HG03571 (cell line): ENCODE data around the gene ORAI2.
"Not testable (repeated sequence)": the region's sequence is repeated elsewhere in the genome, so short reads cannot be mapped to it uniquely, and the experiment has no call there.

Experiments
- ATAC-seq: cut with Tn5 transposase; IDR thresholded peaks from one replicate; pipeline ENCODE4 v1.9.1; 2021; ENCODE audit not compliant: unreplicated experiment

Gene ORAI2

GRCh38 chr7:102494473-102495149 is 61.2 kb downstream of the ORAI2 start:
- peak; percentile 62 for ATAC-seq

DNA sequence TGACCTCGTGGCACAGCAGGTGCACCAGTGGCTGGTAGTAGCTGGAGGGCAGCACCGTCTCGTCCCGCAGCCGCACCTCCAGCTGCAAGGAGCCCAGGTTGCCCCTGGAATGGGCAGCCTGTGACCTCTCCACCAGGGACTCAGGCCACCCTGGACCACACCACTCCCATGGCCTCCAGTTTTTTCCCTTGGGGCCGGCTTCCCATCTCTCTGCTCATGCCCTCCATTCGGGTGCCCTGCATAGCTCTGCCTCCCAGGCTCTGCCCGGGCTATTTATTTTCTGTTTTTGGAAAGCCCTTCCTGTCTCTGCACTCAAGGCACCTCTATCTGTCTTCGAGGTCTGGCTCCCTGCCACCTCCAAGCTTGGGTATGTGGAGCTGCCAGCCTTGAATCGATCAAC is 63.5 kb downstream of the ORAI2 start:
- ATAC-seq, result not testable (repeated sequence)

- not testable (repeated sequence) for ATAC-seq
Measured at GRCh38 chr7:102497308-102497707, 63.9 kb downstream of the ORAI2 start.

GRCh38 chr7:102498321-102498720 is 64.9 kb downstream of the ORAI2 start:
- not testable (repeated sequence) for ATAC-seq

GRCh38 chr7:102503141-102503540 is 69.8 kb downstream of the ORAI2 start:
- not testable (repeated sequence) for ATAC-seq

DNA sequence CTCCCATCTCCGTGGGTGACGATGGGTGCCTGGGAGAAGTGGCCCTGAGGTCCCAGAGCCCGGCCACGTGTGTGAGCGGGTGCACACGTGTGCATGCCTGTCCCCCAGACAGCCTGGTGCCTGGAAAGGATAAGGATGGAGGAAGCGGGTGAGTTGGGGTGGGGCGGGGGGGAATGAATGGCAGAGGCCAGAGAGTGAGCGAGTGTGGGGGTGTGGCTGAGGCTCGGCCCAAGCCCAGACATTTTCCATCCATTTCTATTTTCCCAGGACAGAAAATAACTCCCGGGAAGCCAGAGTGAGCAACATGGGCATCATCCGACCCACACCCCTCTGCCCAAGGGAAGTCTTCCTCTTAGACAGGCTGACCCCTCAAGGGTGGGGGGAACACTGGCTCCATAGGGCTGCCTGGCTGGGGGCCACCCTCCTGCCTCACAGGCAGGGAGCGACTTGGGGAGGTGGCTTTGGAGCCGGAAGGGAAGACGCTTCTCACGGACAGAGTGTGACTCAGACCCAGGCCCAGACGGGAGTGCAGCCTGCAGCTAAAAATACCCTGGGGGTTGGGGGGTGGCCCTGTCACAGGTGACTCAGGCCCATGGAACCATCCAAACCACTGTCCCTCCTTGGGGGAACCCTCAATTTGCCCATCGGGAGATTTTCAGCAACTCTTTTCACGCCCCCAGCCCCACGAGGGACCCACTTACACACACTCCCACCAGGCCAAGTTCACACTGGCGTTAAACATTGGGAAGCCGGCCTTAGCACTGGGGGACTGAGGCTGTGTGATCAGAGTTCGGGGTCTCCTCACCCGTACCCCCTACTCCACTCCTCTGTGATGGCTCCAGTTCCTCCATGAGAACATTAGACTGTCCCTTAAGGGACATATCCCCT is 72.2 kb downstream of the ORAI2 start:
- ATAC-seq, result not testable (repeated sequence)
